Upper lobe of left lung (tissue), 4 donors: ENCODE results near the gene CLIP1.

Experiments
- EP300 ChIP-seq, 4 donors: sonication (generic); formaldehyde crosslinking; IDR thresholded peaks; one replicate each; pipeline ENCODE4 v1.5.1; 2017; ENCODE audit warnings: antibody characterized with exemption in 4 of 4, control low read depth in 2 of 4
- POLR2A ChIP-seq, 4 donors: fragments of 450-650 bp; IDR thresholded peaks; one replicate each; pipeline ENCODE4 v1.5.1; 2016 to 2017; ENCODE audit warnings: antibody characterized with exemption in 4 of 4, mild to moderate bottlenecking in 2 of 4
- POLR2AphosphoS5 ChIP-seq, 2 donors: sonication (generic); formaldehyde crosslinking; IDR thresholded peaks; one replicate each; pipeline ENCODE4 v1.5.1; 2017; ENCODE audit warnings: antibody characterized with exemption in 2 of 2
- TF ChIP-seq, protein P1 (sequence below), 6 experiments: fragments of 450-650 bp in 4 of 6; fragments of 200-600 bp in 2 of 6; sonication (generic) in 2 of 6; IDR thresholded peaks; one replicate each; pipeline ENCODE4 v1.5.1; 2016 to 2019; ENCODE audit warnings: antibody characterized with exemption in 6 of 6

DNA sequence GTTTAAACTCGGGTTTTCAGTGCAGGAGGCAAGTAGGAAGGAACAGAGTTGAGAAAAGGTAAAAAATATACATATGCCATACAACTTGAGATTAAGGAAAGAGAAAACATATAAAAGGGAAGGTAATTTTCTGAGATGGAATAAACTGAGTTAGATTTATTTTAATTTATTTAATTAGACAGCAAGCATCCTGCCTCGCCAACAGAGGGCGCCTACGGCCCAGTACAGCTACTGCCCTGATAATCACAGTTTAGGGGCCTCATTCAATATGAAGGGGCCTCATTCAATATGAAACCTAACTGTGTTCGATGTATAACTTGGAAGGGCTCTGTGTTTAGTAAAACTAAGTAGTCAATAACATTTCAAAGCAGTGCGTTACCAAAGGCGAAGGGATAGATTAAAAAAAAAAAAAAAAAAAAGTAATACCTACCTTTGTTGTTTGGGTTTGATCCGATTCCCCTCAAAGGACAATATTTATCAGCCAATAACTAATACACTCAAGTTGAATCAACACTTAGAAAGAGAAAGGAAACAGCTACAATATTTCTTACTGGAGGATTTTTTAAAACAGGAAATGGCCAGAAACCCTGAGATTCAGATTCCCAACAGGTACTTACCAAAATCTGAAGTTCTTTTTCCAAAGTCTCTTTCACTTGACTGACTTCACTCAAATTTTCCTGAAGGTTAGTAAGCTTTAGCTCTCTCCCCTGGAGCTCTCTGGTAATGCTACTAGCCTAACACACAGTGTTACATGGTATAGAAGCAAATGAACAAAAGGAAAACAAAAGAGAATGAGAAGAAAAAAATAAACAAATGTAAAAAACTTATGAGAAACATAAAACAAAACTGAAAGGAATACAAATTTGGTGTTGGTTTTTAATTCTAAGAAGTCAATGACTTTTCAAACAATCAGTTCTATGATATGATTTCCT, 86.2 kb downstream of the CLIP1 start:
- TF ChIP-seq POLR2A (IDR thresholded peaks at IDR 0.05) (no peak), POLR2AphosphoS5 (IDR thresholded peaks at IDR 0.05) (no peak), EP300 (IDR thresholded peaks at IDR 0.05) (no peak)
- TF ChIP-seq, protein P1, sequence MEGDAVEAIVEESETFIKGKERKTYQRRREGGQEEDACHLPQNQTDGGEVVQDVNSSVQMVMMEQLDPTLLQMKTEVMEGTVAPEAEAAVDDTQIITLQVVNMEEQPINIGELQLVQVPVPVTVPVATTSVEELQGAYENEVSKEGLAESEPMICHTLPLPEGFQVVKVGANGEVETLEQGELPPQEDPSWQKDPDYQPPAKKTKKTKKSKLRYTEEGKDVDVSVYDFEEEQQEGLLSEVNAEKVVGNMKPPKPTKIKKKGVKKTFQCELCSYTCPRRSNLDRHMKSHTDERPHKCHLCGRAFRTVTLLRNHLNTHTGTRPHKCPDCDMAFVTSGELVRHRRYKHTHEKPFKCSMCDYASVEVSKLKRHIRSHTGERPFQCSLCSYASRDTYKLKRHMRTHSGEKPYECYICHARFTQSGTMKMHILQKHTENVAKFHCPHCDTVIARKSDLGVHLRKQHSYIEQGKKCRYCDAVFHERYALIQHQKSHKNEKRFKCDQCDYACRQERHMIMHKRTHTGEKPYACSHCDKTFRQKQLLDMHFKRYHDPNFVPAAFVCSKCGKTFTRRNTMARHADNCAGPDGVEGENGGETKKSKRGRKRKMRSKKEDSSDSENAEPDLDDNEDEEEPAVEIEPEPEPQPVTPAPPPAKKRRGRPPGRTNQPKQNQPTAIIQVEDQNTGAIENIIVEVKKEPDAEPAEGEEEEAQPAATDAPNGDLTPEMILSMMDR (IDR thresholded peaks at IDR 0.05): peak in 5 of 6 experiments; percentile 21 to 30 (median 27)
